Measurements from ENCODE around the gene LCN12. TPM values are rescaled to one million over a fixed set of nuclear protein-coding genes. Genes with fewer than 3 reads are reported as not detected.
A peak's percentile ranks its signal among the peaks of the same experiment; 100 is the strongest.

The LCN12 gene, protein sequence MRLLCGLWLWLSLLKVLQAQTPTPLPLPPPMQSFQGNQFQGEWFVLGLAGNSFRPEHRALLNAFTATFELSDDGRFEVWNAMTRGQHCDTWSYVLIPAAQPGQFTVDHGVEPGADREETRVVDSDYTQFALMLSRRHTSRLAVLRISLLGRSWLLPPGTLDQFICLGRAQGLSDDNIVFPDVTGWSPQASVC
- not detected in 2 replicates for total RNA-seq (2014; rRNA removed; shearing (Covaris generic))
- not detected in 2 replicates for polyA plus RNA-seq (2015; cell fraction: cytosol; rRNA removed)
- polyA plus RNA-seq (2015; cell fraction: nucleus; rRNA removed) = 1.0 and 3.6 TPM in 2 replicates

DNA sequence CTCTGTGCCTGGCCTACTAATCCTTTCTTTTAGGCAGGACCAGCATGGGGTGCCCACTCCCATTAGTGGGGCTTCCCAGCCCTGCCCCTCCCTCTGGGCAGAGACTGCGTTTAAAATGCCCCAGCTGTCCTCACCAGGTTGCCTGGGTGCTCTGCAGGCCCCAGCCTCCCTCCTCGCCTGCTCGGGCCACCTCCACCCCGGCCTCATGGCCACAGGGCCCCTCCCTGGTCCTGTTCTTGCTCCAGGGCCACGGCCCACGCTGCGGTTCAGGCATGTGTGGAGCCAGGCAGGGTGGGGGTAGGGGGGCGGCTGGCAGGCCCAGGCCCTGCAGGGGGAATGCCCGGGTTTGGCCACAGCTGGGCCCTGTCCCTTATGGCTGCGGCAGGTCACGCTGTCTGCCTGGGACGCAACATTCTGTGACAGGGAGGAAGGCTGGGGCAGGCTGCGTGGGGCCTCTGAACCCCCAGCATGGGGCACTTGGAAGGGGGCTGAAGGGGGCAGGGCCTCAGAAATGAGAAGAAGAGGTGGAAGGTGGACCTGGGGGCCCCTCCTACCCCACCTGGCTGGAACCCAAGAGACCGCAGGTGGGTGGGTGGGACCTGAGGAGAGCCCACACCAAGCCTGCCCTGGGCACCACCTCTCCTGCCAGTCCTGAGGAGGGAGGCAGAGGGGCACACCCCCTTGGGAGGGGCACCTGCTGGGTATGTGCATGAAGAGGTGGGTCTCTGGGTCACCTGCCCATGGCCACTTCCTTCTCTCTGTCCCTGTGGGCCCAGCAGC is at the start of gene LCN12:
TSS of gene LCN12 (plus strand) at position 733 of the 780 bp plus-strand sequence. CDS start 55 bp downstream, outside the sequence.
- DNase-seq (ENCODE audit: low read depth, low spot score) = no peak
- in situ Hi-C loops (cut with HindIII; ENCODE audit: low pct_unique_long_range_greater_than_20kb, low sequenced_read_pairs) = no loop called here

DNA sequence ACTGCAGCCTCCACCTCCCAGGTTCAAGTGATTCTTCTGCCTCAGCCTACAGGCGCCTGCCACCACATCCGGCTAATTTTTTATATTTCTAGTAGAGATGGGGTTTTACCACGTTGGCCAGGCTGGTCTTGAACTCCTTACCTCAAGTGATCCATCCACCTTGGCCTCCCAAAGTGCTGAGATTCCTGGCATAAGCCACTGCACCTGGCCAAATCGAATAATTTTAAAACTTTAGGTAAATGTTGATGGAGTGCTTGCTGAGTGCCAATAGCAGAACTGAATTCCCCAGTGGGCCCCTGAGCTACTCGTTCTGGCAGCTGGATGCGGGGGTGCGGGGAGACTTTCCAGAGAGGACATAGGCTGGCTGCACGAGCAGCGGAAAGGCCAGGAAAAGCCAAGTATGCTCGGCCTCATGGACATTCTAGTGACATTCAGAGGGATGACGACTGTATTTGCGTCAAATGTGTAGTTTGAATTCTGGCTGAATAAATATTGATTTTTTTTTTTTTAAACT is 49.0 kb upstream of the LCN12 start:
- in situ Hi-C loops (cut with HindIII; ENCODE audit: low pct_unique_long_range_greater_than_20kb, low sequenced_read_pairs) = no loop called here
- DNase-seq (ENCODE audit: low read depth, low spot score) = no peak

DNA sequence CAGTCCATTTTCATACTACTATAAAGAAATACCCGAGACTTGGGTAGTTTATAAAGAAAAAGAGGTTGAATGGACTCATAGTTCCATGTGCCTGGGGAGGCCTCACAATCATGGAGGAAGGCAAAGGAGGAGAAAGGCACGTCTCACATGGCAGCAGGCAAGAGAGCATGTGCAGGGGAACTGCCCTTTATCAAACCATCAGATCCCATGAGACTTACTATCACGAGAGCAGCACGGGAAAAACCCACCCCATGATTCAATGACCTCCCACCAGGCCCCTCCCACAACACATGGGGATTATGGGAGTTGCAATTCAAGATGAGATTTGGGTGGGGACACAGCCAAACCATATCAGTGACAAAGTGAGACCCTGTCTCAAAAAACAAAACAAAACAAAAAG is 45.8 kb upstream of the LCN12 start:
- peak; percentile 53 for DNase-seq (ENCODE audit: low read depth, low spot score)
- in situ Hi-C loops (cut with HindIII; ENCODE audit: low pct_unique_long_range_greater_than_20kb, low sequenced_read_pairs) = no loop called here

DNA sequence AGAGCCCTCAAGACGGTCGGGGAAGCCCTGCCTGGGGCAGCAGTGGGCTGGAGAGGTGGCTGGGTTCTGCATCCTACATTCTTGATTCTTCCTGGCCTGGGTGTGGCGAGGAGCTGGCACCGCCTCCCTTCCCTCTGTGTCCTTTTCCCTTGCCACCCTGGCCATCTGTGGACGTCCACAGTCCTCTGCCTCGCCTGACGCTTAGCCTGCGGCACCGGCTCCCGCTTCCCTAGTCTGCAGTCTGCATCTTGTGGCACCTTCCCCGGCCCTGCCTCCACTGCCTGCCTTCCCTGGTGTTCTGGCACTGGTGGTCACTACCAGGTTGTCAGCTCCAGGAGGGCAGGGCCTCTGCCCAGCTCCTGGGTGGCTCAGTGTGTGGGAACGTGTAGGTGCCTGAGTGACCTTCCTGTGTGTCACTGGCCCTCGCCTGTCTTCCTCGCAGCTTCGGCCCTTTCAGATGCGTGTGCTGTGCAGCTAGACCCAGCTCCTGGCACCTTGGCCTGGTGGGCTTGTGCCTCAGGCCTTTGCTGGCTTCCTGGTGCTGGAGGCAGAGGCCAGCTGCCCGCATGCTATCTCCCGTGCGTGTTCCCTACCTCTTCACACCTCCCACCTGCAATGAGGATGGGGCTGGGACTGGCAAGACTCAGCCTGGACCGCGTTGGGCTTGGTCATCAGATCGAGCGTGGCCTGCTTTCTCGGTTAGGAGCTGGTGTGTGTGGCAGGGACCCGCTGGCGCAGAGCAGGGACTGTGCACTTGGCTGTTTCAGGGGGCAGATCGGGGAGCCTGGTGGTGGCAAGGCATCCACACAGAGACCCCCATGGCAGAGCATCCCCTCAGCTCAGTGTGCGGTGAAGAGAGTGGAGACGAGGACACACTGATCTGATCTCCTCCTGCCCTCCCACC is 44.8 kb upstream of the LCN12 start:
- DNase-seq (ENCODE audit: low read depth, low spot score) = no peak
- in situ Hi-C loops (cut with HindIII; ENCODE audit: low pct_unique_long_range_greater_than_20kb, low sequenced_read_pairs) = no loop called here

DNA sequence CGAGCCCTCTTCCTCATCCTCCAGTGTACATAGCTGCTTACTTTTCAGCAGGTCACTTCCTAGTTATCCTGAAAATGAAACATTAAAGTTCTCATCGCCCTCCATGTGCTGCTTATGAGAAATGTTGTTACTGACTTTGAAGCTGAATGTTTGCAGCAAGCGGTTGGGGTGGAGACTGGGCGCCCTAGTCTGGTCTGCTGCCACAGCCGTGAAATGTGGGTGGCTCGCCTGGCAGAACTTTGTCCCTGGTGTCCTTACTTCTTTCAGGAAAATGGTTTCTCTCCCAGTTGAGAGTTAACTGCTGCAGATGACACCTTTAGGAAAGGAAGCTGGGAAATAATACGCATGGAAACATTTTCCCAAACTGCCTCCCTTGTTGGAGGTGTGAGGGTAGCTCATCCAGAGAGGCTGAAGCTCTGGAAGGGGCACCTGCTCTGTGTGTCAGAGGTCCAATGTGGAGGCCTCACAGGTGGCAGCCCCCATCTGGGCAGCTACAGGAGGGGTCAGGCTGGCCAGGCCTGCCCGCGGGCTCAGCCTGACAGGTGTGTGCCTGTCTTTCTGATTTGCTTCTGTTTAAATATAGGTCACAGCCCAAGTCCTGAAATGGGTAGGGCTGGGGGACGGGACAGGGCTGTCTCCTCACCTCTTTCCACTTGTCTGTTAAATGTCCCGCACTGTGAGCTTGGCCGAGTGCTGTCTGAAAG is 41.7 kb upstream of the LCN12 start:
- in situ Hi-C loops (cut with HindIII; ENCODE audit: low pct_unique_long_range_greater_than_20kb, low sequenced_read_pairs) = no loop called here
- no peak for DNase-seq (ENCODE audit: low read depth, low spot score)

DNA sequence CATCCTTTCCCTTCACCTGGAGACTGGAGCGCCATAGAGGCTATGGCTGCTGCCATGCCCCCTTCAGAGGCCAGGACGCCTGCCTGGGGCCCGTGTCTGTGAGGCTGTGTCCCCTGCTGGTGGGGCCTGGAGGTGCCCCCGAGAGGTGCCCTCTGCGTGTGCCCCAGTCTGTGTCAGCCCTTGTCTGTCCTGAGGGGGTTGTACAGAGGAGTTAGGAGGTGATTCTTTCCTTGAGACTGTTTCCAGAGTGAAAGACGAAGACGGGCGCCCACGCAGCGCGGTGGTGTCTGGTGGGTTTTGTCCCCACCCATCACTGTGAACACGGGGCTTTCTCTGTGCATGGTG is 41.2 kb upstream of the LCN12 start:
- no peak for DNase-seq (ENCODE audit: low read depth, low spot score)
- in situ Hi-C loops (cut with HindIII; ENCODE audit: low pct_unique_long_range_greater_than_20kb, low sequenced_read_pairs) = no loop called here

DNA sequence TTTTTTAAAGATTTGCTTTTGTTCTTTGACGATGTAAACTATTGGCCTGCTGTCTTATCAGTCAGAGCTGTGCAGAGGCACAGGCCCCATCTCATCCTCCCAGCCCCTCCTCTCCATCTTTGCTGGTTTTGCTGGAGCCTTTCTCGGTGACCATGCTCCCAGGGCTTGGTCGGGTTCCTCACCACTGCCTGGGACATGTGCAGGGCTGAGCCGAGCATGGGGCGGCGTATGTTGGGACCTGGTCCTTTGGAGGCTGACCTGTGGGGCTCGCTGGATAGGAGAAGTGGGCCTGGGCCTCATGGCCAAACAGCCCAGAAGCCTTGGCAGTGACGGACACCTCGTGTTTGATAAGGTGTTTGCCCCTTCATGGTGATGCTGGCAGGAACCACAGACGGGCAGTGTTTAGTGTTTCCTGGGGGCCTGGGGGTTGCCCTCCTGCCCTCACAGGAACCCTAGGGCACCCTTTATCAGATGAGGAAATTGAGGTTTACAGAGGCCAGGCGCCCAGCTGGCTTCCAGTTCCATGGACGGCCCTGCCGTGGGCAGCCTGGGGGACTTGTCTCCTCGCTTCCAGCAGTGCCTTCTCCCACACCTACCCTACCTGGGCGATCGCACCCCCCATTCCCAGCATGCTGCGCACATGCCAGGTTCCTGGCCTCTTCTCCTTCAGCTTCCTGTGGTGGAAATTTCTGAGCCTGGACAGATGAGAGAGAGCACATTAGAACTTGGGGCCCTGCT is 38.2 kb upstream of the LCN12 start:
- in situ Hi-C loops (cut with HindIII; ENCODE audit: low pct_unique_long_range_greater_than_20kb, low sequenced_read_pairs) = no loop called here
- no peak for DNase-seq (ENCODE audit: low read depth, low spot score)

DNA sequence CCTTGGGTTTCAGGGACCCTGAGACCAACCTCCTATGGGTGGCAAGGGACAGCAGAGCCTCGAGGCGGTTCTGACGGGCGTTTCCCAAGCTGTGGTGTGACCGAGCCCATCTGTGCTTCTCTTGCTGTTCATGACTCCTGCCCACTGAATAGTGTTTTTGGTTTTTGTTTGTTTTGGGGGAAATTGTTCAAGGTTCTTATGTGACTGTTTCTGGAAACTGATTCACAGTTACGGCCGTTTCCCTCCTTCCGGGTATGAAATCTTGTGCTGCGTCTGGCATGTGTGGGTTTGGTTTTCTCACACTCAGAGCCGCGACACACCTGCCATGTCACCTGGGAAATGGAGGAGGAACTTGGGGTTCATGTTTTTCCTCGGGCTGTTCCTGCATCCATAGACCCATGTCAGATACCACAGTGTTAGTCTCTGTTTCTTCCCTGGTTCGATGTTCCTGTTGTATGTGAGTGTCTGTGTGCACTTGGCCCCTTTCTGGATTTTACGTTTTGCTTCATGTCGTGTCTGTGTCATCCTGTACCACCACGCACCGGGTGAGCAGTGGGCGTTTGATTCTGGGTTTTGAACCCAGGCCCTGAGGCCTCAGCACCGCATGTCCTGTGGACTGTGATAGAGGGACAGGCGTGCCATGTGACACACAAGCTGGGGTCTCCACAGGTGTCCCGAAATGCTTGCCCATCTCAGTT is 36.3 kb upstream of the LCN12 start:
- no peak for DNase-seq (ENCODE audit: low read depth, low spot score)
- in situ Hi-C loops (cut with HindIII; ENCODE audit: low pct_unique_long_range_greater_than_20kb, low sequenced_read_pairs) = no loop called here

DNA sequence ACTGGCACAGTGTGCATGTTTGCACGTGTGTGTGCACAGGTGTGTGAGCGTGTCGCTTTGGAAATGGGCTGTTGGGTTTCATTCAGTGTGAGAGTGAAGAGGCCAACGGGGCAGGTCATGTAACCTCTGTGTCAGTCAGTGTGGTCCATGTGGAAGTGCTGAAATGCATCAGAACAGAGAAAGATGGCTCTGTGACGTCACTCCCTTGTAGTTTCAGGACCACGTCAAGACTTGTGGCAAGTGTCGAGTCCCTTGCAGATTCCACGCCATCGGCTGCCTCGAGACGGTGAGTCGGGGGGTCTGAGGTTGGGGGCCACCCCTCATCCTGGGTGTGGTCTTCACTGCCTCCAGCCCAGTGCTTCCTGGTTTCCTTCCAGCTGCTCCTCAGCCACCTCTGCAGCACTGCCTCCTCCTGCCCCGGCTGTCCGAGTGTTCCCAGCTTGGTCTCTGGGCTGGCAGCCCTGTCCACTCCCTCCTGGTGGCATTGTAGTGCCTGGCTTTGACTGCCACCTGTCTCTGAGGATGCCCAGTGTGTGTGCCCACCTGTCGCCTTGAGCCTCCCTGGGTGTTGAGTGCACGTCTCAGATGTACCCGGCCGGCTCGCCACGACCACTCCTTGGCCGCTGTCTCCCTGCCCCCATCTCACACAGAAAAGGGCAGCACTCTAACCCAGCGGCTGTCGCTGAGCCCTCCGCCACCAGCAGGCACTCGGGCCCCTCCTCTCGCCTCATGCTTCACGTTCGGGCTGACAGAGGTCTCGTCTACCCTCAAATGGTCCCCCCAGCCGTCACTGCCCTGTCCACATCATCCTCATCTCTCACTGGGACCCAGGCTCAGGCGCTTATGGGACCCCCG is 35.5 kb upstream of the LCN12 start:
- DNase-seq (ENCODE audit: low read depth, low spot score) = no peak
- in situ Hi-C loops (cut with HindIII; ENCODE audit: low pct_unique_long_range_greater_than_20kb, low sequenced_read_pairs) = no loop called here

DNA sequence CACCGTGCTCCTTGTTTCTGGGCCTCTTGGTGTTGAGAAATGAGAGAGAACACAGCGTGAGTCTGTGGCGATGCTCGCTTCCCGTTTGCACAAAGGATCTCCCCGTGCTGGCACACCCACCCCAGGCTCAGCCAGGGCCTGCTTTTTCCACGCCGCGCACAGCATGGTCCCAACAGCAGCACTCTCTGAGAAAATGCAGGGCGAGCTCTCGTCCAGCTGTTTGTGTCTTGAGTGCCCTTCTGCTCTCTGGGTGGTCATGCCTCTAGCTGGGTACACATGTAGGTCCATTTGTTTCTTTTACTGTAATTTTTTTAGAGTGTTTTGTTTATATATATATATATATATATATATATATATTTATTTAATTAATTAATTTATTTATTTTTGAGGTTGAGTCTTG is 34.2 kb upstream of the LCN12 start:
- in situ Hi-C loops (cut with HindIII; ENCODE audit: low pct_unique_long_range_greater_than_20kb, low sequenced_read_pairs) = no loop called here
- DNase-seq (ENCODE audit: low read depth, low spot score) = no peak

DNA sequence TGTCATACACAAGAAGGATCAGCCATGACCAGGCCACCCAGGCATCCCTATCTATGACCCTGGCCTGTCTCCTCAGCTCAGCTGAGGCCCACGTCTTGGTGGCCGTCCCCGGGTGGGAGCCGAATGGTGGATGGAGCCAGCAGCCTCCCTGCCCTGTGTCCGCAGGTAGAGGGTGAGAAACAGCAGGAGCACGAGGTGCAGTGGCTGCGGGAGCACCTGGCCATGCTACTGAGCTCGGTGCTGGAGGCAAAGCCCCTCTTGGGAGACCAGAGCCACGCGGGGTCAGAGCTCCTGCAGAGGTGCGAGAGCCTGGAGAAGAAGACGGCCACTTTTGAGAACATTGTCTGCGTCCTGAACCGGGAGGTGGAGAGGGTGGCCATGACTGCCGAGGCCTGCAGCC is 32.0 kb upstream of the LCN12 start:
- DNase-seq (ENCODE audit: low read depth, low spot score) = no peak
- in situ Hi-C loops (cut with HindIII; ENCODE audit: low pct_unique_long_range_greater_than_20kb, low sequenced_read_pairs) = no loop called here

DNA sequence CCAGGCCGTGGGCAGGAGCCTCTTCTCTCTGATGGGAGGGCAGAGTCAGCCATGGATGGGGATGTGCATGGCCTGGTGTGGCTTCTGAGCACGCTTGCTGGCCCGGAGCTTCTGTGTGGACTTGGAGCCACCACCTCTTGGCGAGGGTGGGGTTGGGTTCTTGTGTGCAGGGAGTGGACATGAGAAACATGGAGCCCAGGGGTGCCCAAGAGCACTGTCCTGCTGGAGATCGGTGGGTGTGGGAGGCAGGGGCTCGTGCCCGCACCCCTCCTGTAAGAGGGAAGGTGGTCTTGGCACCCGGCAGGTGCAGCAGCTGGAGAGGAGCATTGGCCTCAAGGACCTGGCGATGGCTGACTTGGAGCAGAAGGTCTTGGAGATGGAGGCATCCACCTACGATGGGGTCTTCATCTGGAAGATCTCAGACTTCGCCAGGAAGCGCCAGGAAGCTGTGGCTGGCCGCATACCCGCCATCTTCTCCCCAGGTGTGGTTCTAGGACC is 31.3 kb upstream of the LCN12 start:
- DNase-seq (ENCODE audit: low read depth, low spot score) = no peak
- in situ Hi-C loops (cut with HindIII; ENCODE audit: low pct_unique_long_range_greater_than_20kb, low sequenced_read_pairs) = no loop called here

DNA sequence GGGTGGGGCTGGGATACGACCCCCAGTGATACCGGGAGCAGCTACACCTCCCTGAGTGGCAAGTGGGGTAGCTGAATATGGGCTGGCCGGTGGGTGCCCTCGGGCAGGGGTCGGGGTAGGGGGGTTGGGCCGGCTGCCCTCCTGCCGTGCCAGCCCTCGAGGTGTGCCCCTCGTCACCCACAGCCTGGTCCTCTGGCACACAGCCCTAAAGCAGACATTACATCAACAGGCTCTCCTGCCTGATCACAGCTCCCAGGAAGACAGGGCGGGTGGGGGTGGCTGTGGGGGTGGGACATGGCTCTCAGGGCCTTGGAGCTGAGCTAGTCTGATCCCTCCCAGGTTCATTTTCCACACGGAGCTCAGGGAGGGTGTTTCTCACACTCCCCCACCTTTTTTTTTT is 30.8 kb upstream of the LCN12 start:
- DNase-seq (ENCODE audit: low read depth, low spot score) = no peak
- in situ Hi-C loops (cut with HindIII; ENCODE audit: low pct_unique_long_range_greater_than_20kb, low sequenced_read_pairs) = no loop called here

DNA sequence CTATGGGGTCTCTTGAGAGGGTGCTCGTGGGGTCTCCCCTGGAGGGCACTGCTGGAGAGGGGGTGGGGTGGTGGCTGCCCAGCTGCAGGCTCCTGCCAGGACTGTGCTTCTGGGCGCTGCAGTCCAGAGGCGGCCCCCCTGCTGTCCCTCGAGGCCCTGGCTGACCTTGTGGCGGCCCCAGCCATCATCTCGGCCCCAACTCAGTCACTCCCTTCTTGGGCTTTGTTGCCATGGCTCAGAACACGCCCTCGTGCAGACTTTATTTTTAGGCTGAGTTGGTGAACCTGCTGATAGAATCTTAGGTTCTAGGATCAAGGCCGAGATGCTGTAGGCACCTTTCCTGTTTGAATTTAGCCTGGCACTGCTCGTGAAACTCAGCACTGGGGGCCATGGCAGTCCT is 30.4 kb upstream of the LCN12 start:
- DNase-seq (ENCODE audit: low read depth, low spot score) = no peak
- in situ Hi-C loops (cut with HindIII; ENCODE audit: low pct_unique_long_range_greater_than_20kb, low sequenced_read_pairs) = no loop called here

DNA sequence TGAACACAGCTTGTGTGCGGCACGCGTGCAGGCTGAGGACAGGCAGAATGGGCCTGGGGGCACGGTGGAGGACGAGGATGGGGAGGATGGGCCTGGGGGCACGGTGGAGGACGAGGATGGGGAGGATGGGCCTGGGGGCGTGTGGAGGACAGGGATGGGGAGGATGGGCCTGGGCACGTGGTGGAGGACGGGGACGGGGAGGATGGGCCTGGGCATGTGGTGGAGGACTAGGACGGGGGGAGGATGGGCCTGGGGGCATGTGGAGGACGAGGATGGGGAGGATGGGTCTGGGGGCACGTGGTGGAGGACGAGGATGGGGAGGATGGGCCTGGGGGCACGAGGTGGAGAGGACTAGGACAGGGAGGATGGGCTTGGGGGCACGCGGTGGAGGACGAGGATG is 29.5 kb upstream of the LCN12 start:
- no peak for DNase-seq (ENCODE audit: low read depth, low spot score)
- in situ Hi-C loops (cut with HindIII; ENCODE audit: low pct_unique_long_range_greater_than_20kb, low sequenced_read_pairs) = no loop called here
